HG03280 (cell line): ENCODE measurements around the gene SLC37A1.
A peak's percentile ranks its signal among the peaks of the same experiment; 100 is the strongest.

Experiments used
- ATAC-seq: cut with Tn5 transposase; IDR thresholded peaks from one replicate; pipeline ENCODE4 v1.9.1; 2021; ENCODE audit warnings: mild to moderate bottlenecking, moderate library complexity; ENCODE audit not compliant: unreplicated experiment

The SLC37A1 gene

GRCh38 chr21:42525676-42526378 is 12.2 kb downstream of the SLC37A1 start:
- no peak for ATAC-seq

- no peak for ATAC-seq
These were observed 12.7 kb downstream of the SLC37A1 start for GRCh38 chr21:42526379-42526727.

DNA sequence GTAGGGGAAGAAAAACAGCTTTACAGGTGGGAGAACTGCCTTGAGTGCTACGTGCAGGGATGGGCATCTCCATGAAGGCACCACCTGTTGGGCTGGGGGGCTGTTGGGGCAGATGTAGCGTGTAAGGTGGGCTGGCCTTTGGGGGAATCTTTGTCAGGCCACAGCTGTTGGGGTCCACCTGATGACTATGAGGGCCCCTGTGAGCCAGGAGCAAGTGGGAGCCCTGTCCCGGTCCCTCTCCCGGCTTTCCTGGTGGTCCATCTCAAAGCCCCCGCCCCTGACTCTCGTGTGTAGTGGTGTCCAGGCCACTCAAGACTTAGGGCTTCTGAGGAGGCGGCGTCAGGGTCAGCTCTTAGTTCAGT is 13.5 kb downstream of the SLC37A1 start:
- no peak for ATAC-seq

DNA sequence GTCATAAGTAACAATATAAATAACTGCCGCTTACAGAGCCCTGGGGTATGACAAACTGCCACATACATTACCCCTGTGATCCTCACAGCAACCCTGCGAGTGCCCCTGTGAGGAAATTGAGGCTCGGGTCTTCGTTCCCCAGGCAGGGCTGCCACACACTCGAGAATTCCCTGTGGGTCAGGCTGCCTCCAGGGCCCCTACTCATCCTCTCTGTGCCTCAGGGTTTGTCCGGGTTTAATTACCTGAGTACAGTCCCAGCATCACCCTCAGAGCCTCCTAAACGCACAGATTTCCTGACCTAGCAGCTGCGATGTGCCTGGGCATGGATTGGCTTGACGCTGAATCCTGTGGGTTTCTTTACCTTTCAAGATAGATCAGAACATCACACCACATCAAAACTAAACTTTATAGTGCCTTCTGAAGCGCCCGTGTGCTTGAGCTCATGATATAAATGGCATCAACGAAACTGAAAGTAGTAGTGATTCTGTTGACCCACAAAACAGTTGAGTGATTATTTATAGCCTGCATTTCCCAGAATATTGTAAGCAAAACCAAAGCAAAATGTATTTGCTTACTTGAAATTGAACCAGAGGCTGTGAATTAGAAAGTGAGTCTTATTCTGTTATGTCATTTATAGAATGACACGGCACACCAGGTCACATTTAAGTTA is 14.0 kb downstream of the SLC37A1 start:
- no peak for ATAC-seq

GRCh38 chr21:42530167-42530518 is 16.5 kb downstream of the SLC37A1 start:
- ATAC-seq, result no peak

GRCh38 chr21:42531771-42532170 is 18.1 kb downstream of the SLC37A1 start:
- ATAC-seq, result no peak

GRCh38 chr21:42532466-42533181 is 19.0 kb downstream of the SLC37A1 start:
- no peak for ATAC-seq

DNA sequence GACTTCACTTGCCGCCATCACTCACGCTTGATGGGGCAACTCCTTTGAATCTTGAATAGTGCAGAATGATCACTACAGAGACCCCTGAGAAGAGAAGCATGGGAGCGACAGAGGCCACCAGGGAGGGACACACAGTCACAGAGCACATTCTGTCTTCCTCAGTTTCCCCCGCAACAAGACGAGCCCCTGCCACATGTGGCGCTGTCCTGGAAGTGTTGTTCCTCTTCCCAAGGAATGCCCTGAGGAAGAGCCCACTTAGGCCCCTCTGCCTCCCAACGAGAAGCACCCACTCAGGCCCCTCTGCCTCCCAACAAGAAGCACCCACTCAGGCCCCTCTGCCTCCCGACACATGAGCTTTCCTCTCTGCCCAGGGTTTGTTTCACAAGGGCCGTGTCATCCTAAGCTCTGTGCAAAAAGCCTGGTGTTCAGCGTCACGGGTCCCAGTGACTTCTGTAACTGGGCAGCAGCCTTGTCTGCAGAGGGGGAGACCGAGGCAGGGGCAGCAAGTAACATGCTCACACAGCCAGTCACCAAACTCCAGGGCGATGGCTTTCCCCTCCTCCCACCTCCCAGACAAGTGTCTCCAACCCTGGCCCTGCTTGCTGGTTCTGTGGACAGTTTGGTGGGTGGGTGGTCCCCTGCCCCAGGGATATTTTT is 19.8 kb downstream of the SLC37A1 start:
- no peak for ATAC-seq

- no peak for ATAC-seq
These were observed 20.3 kb downstream of the SLC37A1 start for GRCh38 chr21:42533963-42534355.

DNA sequence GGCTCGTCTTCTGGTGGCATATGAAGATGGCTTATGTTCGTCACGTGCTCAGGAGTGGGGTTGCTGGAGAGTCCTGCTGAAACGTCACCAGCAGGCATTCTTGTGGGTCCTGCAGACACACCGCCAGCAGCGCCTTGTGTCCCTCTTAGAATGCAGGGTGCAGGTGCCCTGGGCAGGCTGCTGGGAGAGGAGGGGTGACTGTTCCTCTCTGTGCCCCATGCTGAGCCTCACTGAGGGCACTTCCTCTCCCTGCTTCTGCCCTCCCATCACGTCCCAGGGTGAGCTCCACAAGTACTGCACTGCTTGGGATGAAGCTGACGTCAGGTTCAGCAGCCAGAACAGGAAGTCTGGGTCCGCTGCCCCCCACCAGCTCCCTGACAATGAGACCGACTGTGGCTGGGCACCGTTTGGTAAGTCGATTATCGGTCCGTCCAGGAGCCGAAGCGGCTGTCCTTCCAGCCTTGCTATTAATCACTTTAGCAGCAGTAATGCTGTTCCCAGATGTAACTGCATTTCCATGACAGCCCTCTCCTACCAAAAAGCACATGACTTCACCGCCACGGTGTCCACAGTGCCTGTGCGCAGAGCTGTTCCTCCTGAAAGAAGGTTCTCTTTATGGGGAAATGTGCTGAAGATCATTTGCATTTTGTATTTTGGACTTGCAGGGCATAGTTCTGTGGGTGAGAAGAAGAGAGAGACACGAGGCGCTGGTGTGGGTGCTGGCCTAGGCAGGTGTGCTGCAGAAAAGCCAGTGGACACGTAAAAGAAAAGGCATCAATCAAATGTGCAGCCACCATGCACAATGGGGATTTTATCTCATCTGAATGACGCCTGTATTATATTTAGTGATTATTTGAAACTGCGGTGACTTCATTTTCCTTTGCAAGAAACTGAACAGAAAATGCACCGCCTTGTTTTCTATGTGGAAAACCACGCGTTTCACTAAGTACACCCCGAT is 21.0 kb downstream of the SLC37A1 start:
- ATAC-seq, result no peak

- peak; percentile 52 for ATAC-seq
These were observed 22.0 kb downstream of the SLC37A1 start for GRCh38 chr21:42535602-42536171.

DNA sequence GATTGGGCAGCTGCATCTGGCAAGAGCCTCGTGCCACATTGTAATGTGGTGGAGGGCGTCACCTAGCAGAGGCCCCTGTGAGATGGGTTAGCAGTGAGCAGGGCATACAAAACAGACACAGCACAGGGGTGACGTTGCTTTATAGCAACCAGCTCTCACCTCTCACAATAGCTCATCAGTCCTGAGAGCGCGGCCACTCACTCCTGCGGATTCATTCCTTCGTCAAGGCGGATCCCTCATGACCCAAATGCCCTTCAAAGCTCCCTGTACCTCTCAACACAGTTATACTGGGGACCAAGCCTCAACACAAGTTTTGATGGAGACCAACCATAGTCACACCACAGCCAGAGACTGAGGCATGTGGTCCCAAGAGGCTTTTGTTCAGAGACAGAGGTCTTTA is 22.9 kb downstream of the SLC37A1 start:
- ATAC-seq, result no peak

GRCh38 chr21:42537106-42537742 is 23.6 kb downstream of the SLC37A1 start:
- ATAC-seq, result no peak

- ATAC-seq, result no peak
These were observed 25.0 kb downstream of the SLC37A1 start for GRCh38 chr21:42538479-42539275.

GRCh38 chr21:42539342-42539741 is 25.7 kb downstream of the SLC37A1 start:
- no peak for ATAC-seq

- no peak for ATAC-seq
These were observed 26.3 kb downstream of the SLC37A1 start for GRCh38 chr21:42539931-42540343.

- ATAC-seq, result no peak
These were observed 26.7 kb downstream of the SLC37A1 start for GRCh38 chr21:42540396-42540795.

- ATAC-seq, result no peak
These were observed 27.5 kb downstream of the SLC37A1 start for GRCh38 chr21:42541174-42541573.

DNA sequence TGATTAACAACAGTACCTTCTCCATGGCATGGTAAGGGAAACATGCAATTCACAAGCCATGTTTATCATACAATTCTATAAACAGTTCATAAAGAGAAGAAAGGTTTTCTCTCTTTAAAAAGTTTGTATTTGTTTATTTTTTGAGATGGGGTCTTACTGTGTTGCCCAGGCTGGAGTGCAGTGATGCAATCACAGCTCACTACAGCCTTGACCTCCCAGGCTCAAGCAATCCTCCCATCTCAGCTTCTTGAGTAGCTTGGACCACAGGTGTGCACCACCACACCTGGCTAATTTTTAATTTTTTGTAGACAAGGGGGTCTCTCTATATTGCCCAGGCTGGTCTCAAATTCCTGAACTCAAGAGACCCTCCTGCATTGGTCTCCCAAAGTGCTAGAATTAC is 28.0 kb downstream of the SLC37A1 start:
- ATAC-seq, result no peak
